ENCODE measurements around the gene SIGLEC9.
"Not testable (repeated sequence)": the region's sequence is repeated elsewhere in the genome, so short reads cannot be mapped to it uniquely, and the experiment has no call there.

SIGLEC9 gene

DNA sequence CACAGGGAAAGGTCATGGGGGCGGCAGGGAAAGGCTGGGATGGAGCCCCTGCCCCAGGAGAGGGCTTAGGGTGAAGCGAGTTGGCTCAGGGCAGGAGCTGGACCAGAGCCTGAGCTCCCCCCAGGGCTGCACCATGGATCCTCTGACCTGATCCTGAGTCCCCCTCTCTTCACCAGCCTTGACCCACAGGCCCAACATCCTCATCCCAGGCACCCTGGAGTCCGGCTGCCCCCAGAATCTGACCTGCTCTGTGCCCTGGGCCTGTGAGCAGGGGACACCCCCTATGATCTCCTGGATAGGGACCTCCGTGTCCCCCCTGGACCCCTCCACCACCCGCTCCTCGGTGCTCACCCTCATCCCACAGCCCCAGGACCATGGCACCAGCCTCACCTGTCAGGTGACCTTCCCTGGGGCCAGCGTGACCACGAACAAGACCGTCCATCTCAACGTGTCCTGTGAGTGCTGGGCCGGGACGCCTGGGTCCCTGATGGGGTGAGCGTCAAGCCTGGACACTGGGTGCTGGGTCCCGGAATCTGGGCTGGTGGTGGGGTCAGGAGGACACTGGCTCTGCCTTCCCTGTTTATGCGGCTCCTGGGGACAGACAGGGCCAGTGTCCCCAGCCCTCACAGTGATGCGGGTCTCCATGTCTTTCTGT is 842 bp downstream of the SIGLEC9 start:
- DNase-seq: no peak

DNA sequence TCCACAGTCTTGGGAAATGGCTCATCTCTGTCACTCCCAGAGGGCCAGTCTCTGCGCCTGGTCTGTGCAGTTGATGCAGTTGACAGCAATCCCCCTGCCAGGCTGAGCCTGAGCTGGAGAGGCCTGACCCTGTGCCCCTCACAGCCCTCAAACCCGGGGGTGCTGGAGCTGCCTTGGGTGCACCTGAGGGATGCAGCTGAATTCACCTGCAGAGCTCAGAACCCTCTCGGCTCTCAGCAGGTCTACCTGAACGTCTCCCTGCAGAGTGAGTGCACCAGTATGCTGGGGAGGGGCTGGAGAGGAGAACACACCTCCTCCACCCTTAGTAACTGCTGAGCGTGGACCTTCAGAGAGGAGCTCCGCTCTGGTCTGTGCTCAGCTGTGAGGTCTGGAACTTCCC is 2.3 kb downstream of the SIGLEC9 start:
- no peak for DNase-seq

DNA sequence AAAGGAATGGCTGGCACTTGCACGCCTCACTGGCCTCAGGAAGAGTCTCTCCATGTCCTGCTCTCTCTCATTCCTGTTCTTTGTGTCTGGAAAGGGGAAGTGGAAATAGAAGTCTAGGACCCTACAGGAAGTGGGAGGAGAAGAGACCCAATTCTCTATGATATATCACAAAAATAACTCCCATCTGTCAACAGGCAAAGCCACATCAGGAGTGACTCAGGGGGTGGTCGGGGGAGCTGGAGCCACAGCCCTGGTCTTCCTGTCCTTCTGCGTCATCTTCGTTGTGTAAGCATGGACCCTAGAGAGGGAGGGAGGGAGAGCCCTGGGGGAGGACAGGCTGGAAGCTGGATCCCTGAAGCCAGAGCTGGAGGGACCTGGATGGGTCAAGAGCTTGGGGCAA is 3.0 kb downstream of the SIGLEC9 start:
- no peak for DNase-seq

DNA sequence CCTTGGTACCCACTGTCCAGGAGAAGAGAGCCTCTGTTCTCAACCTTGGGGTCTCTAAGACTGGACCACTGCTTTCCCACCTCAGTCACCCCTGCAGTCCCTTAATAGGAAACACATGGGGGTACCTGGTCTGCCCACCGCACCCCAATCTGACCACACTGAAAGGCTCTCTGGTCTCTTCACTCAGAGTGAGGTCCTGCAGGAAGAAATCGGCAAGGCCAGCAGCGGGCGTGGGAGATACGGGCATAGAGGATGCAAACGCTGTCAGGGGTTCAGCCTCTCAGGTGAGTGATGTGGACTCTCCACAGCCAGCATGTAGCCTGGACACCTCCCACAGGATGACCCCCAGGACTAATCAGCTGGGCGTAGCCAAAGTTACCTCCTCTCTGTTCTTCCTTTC is 3.5 kb downstream of the SIGLEC9 start:
- no peak for DNase-seq

DNA sequence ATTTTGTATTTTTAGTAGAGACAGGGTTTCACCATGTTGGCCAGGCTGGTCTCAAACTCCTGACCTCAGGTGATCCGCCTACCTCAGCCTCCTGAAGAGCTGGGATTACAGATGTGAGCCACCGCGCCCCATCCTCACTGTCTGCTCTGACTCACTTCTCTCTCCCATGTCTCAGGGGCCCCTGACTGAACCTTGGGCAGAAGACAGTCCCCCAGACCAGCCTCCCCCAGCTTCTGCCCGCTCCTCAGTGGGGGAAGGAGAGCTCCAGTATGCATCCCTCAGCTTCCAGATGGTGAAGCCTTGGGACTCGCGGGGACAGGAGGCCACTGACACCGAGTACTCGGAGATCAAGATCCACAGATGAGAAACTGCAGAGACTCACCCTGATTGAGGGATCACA is 5.0 kb downstream of the SIGLEC9 start:
- DNase-seq: no peak

DNA sequence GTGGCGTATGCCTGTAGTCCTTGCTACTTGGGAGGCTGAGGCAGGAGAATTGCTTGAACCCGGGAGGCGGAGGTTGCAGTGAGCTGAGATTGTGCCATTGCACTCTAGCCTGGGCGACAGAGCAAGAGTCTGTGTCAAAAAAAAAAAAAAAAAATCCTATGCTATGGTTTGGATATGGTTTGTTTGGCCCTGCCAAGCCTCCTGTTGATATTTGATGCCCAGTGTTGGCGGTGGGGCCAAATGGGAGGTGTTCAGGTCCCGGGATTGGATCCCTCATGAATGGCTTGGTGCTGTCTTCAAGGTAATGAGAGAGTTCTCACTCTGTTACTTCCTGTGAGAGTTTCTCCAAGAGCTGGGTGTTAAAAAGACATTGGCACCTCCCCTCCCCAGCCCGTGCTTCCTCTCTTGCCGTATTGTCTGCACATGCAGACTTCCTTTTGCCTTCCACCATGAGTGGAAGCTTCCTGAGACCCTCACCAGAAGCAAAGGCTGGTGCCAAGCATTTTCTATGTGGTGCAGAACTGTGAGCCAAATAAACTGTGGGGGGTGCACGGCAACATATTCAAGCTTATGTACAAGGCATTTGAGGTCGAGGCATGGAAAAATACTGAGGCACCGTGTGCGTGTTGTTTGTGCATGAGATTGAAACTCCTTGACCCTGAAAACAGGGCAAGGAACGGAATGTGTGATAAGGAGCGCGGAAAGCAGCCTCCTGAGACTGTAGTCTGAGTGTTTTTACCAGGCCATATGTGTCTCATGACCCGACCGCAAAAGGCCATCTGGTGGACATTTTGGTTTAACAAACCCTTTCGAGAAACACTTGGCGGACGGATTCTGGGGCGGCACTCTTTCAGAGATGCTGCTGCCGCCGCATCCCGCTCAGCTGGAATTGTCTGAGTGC is 7.3 kb downstream of the SIGLEC9 start:
- no peak for DNase-seq

DNA sequence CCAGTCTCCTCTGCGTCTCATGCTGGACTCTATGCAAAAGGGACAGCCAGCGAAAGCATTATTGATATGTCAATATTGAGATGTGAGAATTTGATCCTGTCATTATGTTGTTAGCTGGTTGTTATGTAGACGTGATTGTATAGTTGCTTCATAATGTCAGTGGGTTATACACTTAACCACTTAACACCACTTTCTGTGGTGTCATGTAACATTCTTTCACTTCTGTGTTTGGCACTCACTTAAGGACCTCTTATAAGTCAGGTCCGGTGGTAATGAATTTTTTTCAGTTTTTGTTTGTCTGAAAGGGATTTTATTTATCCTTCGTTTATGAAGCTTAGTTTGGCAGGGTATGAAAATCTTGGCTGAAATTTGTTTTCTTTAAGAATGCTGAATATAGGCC is 10.3 kb downstream of the SIGLEC9 start:
- DNase-seq: no peak

DNA sequence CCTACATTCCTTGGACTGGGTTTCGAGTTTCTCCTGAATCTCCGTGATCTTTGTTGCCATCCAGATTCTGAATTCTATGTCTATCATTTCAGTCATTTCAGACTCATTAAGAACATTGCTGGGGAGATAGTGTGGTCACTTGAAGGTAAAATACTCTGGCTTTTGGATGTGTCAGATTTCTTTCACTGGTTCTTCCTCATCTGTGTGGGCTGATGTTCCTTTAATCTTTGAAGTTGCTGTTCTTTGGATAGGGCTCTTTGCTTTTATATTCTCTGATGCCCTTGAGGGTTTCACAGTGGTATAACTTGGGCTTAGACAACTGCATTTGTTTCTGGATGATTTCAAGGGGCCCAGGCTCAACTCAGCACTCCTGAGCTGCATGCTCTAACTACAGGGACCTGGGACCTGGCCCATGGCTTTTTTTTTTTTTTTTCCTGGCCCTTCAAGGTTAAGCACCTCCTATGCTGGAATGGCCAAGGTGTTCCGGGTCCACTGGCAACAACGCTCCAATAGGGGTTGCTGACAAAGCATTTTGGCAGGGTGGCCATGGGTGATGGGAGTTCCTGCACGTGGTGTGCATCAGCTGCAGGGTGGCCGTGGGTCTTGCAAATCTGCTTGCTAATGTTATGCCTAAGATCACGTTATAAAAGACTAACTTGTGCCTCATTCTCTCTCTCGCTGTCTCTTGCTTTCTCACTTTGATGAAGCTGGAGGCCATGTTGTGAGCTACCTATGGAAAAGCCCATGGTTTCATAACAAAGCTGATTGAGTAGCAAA is 11.5 kb downstream of the SIGLEC9 start:
- no peak for DNase-seq

DNA sequence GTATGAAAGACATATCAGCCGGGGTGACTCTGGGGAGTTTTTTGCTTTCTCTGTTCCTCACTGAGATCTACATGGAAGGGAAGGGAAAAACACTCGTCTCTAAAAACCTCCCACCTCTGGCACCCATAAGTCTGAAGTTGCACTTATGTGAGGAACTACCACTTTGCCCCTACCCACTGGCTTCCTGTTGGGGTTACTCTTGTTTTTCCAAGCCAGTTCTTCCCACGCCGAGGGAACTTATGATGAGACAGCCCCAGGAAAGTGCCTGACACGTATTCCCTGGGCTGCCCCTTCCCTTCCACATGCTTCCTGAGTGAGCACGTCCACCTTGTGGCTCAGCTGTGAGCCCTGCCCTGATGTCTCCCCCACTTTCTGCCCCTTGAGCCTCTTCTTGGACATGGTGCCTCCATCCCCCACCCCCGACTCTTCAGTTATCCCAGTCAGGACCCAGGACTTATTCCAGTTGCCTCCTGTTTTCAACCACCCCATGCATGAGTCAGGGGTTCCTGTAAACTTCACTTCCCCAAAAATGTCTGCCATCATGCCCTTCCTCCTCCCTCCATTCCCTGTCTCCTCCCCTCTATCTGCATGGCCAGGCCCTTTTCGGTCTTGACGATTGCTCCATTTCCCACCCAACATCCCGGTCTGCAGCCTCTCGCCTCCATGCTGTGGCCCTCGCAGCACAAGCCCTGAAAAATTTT is 12.3 kb downstream of the SIGLEC9 start:
- DNase-seq: no peak

DNA sequence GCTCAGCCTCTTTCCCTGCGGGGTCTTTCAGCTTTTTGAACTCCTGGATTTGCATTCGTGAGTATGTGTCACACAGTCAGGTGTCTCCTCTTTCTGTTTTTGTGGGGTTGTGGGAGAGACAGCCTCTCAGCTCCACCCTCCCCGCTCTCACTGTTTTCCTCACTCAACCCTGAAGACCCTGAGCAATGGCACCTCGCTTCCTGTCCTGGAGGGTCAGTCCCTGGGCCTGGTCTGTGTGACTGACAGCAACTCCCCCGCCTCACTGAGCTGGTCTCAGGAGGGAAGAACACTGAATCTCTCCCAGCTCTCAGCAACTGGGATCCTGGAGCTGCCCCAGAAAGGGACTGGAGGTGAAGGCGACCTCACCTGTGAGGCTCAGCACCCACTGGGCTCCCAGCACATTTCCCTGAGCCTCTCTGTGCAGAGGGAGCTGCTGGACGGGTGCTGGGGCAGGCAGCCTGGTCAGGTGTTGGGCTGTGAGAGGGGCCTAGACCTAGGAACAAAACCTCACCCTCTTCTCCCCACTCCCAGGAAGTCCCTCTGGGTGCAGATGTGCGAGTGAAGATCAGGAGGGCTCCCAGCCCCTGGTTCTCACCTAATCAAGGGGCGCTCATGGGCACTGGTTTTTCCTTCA is 13.2 kb downstream of the SIGLEC9 start:
- DNase-seq: no peak

DNA sequence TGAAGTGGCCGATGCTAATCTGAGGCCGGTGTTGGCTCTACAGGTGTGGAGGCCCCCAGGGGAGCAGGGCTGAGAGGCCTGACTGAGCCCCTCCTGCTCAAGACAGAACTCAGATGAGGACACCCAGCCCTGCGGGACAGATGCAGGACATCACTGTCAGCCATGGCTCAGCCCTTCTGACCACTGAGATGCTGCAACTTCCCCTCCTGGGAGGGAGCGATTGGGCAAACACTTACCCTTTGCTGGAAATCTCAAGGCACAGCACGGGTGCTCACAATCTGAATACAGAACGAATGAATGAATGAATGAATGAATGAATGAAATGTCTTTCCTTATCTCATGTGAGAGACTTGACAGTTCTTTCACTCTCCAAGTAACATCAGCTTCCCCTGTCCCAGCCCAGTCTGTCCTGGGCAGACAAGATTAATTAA is 13.9 kb downstream of the SIGLEC9 start:
- DNase-seq: no peak

DNA sequence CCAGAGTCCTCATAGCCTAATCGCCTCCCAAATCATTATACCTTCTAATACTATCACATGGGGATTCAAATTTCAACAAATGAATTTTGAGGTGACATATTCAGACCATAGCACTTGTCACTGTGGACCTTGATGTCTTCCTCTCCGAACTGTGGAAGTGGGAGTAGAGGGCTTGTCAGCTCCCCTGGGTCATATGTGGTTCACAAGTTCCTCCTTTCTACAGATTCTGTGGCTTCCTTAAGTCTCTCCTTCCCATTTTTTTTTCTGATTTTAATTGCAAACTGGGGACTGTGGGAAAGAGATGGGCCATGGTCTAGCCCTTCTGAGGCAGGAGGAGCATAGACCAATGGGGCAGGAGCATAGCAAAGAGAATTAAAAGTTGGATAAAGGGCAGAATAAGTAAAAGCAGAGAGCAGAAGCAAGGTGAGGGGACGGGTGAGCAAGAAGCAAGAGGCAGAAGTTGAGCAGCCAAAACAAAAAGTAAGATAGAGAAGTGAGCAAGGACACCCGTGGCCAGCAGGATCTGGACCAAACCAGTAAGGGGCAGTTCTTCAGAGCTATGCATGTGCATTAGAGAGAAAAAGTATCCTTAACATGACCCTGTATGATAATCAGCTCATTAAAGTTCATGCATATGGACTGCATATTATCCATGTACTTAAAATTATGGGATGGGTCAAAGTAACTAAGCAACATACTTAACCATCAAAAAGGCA is 14.8 kb downstream of the SIGLEC9 start:
- no peak for DNase-seq

DNA sequence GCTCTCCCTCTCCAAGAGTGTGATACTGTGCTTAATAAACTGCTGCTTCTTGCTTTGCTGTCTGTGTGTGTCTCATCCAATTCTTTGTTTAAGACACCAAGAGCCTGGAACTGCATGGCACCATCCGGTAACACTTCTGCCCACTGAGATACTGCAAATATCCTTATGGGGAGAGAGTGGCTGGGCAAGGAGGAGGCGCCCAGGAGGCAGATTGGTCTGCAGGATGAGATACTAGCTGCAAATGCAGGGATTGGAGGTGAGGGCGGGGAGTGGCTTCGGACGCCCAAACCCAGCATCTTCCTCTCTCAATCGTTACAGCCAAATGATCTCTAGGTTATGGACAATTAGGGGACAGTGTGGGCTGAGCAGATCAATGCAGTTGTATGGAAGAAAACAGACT is 15.7 kb downstream of the SIGLEC9 start:
- DNase-seq: no peak

DNA sequence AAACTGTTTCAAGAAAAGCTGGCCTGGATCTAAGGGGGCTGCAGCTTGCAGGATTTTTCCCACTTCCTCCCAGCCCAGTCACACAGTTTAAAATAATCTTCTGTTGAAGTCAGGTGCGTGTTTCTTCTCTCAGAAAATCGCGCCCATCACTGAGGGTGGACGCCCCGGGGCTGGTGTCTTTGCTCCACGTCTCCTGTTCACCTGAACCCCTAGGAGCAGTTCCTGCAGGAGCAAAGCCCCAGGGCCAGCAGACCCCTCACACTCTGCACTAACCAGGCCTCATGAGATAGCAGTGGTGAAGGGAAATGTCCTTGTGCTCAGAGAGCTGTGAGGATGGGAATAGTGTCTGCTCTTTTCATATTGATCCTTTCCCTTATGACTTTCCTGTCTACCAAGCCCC is 16.5 kb downstream of the SIGLEC9 start:
- no peak for DNase-seq

DNA sequence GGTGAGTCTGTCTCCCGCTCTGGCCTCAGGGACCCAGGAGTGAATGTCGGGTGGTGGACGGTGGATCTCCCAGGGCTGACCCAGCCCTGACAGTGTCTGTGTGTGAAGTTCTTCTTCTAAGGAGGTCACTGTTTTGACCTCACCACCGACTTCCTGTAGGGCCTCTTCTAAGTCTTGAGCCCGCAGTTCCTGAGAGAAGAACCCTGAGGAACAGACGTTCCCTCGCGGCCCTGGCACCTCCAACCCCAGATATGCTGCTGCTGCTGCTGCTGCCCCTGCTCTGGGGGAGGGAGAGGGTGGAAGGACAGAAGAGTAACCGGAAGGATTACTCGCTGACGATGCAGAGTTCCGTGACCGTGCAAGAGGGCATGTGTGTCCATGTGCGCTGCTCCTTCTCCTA is 17.4 kb downstream of the SIGLEC9 start, which contains the start of gene SIGLEC7:
TSS of gene SIGLEC7 (plus strand) at position 183 of the 400 bp plus-strand sequence. CDS start at position 252, 69 bp downstream.
- no peak for DNase-seq

DNA sequence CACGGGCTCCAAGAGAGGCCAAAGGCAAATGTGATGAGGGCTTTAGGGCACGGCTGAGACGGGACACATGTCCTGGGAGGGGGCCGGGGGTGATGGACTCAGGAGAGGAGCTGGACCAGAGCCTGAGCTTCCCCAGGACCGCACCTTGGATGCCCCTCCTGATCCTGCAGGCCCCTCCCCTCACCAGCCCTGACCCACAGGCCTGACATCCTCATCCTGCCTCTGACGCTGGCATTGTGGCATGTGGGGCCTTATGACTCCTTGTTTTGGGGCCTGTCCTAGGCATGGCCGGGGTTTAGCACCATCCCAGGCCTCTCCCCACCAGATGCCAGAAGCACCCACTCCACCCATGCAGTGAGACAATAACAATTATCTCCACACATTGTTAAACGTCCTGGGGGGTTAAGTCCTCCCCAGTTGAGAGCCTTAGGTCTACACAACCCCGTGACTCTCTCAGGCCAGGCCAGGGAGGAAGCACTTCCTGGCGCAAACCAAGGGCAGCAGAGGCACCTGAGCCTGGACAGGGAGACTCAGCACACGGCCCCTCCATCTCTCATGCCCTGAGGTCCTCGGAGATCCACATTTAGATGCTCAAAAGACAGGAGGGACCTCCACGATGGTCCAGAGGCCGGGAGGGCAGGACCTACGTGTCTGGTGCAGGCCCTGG is 18.2 kb downstream of the SIGLEC9 start:
- DNase-seq: not testable (repeated sequence)

DNA sequence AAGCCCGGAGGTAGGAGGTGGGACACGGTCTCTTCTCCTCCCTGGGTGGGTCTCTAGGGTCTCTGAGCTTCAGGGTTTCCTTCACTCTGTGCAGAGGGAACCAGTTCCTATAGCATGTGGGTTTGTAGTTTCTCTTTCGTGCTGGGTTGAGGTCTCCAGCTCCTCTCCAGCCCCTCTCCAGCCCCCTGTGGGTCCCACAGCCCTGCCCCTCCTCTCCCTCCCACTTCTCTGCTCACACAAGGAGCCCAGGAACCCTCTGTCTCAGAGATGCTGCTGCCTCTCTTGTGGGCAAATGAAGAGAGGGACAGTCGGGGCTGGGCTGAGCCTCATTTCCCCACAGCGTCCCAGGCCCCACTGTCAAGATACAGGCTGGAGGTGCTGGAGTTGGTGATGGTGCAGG is 18.8 kb downstream of the SIGLEC9 start:
- no peak for DNase-seq

DNA sequence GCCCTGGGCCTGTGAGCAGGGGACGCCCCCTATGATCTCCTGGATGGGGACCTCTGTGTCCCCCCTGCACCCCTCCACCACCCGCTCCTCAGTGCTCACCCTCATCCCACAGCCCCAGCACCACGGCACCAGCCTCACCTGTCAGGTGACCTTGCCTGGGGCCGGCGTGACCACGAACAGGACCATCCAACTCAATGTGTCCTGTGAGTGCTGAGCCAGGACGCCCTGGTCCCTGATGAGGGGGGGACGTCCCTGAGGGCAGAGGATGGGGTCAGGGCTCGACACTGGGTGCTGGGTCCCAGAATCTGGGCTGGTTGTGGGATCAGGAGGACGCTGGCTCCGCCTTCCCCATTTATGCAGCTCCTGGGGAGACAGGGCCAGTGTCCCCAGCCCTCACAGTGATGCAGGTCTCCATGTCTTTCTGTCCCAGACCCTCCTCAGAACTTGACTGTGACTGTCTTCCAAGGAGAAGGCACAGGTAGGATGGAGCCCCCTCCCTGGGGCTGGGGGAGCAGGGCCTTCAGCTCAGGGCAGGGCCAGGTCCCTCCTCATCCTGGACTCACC is 19.9 kb downstream of the SIGLEC9 start:
- no peak for DNase-seq

DNA sequence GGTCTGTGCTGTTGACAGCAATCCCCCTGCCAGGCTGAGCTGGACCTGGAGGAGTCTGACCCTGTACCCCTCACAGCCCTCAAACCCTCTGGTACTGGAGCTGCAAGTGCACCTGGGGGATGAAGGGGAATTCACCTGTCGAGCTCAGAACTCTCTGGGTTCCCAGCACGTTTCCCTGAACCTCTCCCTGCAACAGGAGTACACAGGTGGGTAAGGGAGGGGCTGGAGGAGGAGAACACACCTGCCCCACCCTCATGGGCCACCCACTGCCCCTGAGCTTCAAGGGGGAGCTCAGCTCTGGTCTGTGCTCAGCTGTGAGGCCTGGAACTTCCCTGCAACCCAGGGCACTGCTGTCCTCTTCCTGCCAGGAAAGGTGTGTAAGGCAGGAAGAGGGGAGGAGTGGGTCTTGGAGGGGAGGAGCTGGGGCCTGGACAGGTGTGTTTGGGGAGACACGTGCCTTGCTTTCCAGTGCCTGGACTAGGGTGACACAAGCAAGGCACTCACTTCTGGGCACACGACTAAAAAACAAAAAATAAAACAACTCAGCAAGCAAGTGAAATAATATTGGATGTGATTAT is 21.3 kb downstream of the SIGLEC9 start:
- DNase-seq: no peak

DNA sequence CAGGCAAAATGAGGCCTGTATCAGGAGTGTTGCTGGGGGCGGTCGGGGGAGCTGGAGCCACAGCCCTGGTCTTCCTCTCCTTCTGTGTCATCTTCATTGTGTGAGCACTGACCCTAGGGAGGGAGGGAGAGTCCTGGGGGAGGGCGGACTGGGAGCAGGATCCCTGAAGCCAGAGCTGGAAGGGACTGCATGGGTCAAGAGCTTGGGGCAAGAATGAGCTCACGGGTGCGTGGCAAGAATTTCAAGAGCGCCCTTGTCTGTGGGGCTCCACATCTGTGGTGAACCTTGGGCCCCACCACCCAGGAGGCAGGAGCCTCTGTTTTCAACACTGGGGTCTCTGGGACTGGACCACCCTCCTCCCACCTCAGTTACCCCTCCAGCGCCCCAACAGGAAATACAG is 22.0 kb downstream of the SIGLEC9 start:
- no peak for DNase-seq
